Erythroblast (primary cell): ENCODE results near the gene KCNC2.
"Not testable (repeated sequence)": the region's sequence is repeated elsewhere in the genome, so short reads cannot be mapped to it uniquely, and the experiment has no call there.

Experiments
- DNase-seq, 2 experiments: peaks; one replicate each; lab custom pipeline; 2025; lab: John Stamatoyannopoulos, UW
- GATA1 ChIP-seq: IDR thresholded peaks from 2 replicates; pipeline ENCODE4 v1.6.1; 2011; ENCODE audit warnings: low read depth, mild to moderate bottlenecking, control low read depth, low read length, moderate library complexity
- POLR2A ChIP-seq: IDR thresholded peaks from 2 replicates; pipeline ENCODE4 v1.6.1; 2011; ENCODE audit warnings: mild to moderate bottlenecking, low read length

The KCNC2 gene

DNA sequence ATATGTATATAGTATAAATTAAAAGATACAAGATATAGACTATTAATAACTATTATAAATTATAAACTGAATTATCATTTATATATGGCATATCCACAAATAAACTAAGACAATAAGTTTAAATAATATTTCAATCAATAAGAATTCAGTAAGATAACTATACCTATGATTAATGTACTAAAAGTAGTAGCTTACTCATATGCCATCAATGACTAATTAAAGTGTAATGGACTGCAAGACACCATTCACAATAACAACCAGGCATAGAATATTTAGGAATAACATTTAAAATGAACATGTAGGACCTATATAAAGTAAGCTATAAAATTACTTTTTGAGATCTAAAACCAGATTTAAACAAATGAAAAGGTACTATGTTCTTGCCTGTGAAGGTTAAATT is 18.8 kb downstream of the KCNC2 start:
- TF ChIP-seq GATA1 (no peak), POLR2A (no peak)
- no peak for DNase-seq

DNA sequence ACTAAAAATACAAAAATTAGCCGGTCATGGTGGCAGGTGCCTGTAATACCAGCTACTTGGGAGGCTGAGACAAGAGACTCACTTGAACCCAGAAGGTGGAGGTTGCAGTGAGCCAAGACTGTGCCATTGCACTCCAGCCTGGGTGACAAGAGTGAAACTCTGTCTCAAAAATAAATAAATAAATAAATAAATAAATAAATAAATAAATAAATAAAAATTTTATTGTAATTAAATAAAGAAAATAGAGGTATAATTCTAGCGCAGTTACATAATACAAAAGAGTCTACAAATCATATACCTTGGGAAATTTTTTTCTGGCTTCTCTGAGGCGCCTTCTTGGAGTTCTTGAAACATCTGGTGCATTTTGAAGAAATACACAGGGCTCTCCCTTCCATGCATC is 23.8 kb downstream of the KCNC2 start:
- not testable (repeated sequence) for DNase-seq

DNA sequence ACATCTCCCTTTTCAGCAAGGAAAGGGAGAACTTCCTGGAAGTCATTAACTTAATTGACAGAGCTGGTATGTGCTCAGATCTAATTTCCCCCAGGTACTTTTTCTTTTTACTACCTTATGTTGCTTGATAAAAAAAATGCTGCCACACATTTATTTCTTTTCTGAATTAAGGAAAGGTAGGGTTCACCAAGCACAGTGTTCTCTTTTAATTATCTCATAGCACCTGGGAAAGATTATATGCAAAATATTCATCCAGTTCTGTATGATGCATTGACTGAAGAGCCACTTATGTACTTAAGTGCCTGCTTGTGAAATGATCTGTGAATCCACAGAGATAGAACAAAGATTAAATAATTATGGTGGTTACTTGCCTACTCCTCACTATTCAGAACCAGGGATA is 25.1 kb downstream of the KCNC2 start:
- no peak for TF ChIP-seq POLR2A
- DNase-seq: no peak

DNA sequence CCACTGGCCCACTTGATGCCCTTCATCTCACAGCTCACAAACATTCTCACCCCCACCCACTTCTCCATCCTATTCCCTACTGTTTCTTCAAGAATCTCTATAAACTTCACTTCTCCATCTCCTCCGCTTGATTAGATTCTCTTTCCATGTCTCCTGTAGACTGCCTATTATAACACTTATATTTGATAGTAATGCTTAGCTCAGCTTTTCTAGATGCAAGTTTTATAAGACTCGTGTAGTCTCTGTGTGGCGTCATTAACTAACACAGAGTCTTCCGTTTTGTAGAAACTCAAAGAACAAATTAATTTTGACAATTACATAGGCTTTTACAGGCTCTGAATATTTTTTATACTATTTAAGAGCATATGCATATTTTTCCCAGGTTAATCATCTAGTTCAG is 25.7 kb downstream of the KCNC2 start:
- no peak for TF ChIP-seq GATA1
- TF ChIP-seq POLR2A: no peak
- DNase-seq: no peak

DNA sequence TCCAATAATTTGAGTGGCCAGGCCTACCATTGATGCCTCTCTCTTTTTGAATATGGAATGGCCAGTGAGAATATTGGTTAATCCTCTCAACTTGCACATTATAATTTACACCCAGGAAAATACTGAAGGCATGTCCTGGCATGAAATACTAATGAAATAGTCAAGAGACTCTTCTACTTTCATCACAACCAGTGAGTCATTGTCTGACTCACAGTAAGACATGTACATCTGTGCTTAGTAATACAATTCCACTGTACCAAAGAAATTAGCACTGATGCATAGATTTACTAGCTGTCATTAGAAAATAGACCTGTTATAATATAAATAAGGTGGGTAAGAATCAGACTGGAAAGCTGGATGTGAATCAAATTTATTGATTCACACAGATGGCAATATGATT is 31.6 kb downstream of the KCNC2 start:
- DNase-seq: peak in 1 of 2 experiments; percentile 35
- TF ChIP-seq POLR2A (no peak), GATA1 (no peak)

DNA sequence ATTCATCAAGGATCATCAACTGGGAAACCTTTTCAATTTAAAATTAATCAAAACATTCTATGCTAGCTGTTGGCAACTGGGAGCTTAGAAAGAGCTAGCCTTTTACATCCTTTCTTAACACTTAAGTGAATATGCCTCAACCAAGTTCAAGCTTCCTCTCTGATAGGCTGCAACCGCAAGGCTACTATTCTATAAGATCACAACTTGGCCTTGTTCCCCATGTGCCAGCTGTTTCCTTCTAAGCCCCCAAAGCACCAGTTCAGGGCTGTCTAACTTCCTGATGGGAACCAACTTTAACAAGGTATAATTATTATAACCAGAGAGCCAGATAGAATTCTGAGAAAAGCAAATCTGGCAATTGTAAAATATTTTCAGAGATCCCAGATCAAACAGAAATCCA is 37.0 kb downstream of the KCNC2 start:
- no peak for DNase-seq
- TF ChIP-seq GATA1 (no peak), POLR2A (no peak)

DNA sequence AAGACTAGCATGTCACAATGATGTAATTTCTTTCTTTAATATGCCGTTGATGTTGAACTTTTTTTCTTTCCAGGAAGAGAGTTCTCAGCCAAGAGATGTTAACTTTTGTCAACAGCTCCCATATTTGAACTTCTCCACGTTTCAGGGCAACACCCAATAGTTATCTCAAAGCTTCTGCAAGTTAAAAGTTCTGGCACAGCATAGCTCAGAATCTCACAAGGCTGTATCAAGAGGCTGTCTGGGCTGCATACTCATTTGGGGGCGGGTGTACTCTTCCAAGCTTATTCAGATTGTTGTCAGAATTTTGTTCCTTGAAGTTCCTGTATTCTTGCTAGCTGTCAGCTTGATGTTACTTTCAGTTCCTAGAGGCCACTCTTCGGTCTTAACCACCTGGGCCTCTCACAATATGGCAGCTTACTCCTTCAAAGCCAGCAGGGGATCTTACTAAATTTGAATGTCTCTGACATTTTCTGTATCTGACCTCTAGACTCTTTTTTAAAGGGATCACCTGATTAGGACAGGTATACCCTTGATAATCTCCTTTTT is 38.9 kb downstream of the KCNC2 start:
- peak; percentile 40 to 49 for DNase-seq
- TF ChIP-seq GATA1 (no peak), POLR2A (no peak)

DNA sequence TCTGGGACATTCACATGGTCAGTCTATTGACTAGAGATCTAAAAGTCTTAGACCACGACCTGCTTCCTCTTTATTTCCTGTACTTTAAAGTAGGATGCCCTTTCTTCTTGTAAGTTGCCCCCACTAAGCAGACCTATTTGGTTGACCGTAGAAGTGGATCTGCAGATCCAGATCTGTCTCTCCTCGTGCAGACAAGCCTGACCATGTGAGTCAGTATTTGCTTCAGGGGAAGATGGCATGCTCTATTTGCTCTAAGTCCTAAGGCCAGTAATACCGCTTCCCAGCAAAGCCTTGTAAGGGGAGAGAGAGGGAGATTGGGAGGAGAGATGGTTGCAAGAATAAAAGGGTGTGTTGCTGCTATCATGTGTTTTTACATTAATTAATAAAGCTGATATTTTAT is 46.8 kb downstream of the KCNC2 start:
- DNase-seq: no peak
- TF ChIP-seq GATA1: no peak
- TF ChIP-seq POLR2A: no peak

DNA sequence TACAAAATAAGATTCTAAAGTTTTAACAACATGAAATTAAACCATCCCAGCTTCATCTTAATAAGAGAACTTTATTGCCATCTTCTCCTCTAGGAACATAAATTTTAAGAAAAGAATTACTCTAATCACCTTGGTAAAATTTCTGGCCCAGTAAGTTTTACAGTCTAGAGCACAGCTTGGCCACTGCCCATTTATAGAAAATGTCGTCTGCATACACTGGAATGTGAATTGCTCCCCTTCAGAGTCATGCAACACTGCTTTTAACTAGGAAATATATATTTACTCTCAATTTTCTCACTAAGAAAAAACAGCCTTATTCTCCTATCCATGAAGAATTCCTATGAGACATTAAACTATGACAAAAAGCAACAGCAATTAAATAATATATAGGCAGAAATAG is 48.2 kb downstream of the KCNC2 start:
- no peak for DNase-seq
- no peak for TF ChIP-seq GATA1
- no peak for TF ChIP-seq POLR2A

DNA sequence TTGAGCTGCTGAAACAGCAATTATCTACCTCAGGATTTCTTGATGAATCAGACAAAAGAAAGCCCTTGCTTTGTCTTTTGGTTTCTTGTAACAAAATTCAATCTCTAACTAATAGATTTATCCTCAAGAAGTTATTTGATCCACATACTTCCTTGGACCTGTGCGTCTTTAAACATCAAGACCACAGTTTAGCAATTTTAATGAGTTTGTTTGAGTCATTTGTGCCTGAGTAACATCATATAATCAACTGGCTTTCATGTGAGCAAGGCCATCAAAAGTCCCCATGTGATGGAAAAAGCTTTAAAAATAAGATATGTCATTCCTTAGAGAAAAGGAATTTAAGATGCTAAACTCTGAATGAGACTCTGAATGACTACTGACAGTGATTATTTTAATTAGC is 52.3 kb downstream of the KCNC2 start:
- no peak for DNase-seq
- TF ChIP-seq POLR2A: no peak
- TF ChIP-seq GATA1: no peak

DNA sequence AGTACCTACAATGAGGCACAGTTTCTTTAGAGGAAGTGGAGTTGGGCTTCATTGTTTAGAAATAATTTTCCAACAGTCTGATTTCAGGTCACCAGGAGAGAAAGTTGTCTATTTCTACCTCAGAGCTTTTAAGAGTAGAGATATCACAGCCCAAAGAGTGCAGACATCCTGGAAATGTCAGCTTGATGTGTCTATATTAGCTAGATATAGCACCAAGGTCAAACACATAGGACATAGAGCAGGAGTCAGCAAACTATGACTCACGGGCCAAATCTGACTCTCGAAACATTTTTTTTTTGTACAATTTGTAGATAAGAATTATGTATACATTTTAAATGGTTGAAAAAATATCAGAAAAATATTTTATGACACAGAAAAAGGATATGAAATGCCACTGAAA is 53.7 kb downstream of the KCNC2 start:
- DNase-seq: no peak
- TF ChIP-seq GATA1: no peak
- no peak for TF ChIP-seq POLR2A

DNA sequence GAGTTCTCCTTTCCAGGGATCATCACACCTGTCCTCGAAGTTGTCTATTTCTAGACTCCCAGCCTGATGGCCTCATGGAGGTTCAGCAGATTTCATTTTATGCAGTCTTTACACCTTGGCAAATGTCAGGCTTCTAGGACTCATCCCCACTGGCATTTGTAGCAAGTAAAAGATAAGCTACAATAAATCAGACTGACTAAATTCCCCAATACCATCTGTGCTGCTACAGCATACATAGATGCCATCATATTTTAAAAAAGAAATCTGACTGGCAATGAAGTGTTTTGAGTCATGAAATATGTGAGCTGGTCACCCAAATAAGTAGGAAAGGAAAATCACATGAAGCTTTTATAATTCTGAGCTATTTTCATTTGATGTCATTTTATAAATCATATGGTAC is 55.3 kb downstream of the KCNC2 start:
- no peak for DNase-seq
- TF ChIP-seq POLR2A: no peak
- no peak for TF ChIP-seq GATA1

DNA sequence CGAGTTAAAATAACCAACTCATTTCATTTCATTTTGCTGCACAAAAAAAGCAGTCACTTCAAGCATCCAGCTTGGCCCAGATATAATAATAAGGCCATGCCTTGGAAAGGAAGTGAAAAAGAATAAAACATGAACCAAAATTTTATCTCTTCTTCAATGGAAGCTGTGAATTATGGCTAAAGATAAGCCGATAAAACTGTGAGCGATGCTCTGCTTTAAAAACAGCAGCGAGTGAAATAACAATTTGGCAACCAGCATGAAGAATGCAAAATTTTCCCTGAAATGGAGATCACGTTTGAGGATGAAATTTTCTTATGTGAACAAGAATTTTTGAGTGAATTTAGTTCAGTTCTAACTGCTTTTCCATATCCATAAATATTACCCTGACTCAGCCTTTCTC is 70.4 kb downstream of the KCNC2 start:
- no peak for DNase-seq
- TF ChIP-seq GATA1: no peak
- no peak for TF ChIP-seq POLR2A

DNA sequence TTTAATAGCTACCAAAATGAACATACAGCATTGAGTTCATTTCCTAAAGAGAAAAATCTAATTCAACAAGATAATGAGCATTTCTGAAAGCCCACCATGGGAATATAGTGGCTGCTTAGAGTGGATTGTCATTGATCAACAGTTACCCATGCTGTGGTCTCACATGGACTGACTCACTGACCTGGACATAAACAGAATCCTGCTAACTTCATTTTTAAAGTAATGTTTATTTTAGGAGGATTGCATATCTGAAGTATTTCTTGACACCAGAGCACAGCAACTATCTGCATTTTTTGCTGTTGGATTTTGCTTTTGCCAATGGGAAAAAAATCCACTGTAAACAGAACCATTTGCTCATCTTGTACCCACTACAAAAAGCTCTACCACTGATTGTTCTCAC is 71.7 kb downstream of the KCNC2 start:
- TF ChIP-seq GATA1 (no peak), POLR2A (no peak)
- no peak for DNase-seq

DNA sequence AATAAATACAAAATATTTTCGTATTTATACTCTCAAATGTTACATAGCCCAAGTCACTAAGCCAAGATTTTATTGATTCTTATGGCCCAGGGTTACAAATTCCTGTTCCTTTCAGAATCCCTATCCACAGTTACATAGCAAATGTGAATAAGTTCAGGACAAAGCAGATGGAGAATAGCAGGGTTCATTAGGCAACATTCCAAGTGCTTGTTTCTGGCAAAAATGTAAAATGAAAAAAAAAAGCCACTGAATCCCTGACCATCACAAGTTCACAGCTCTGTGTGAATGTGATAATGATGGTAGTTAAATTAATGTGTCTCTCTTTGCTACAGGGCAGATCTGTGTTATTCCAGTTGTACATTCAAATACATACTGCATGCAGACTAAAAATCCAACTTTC is 74.6 kb downstream of the KCNC2 start:
- no peak for DNase-seq
- TF ChIP-seq GATA1 (no peak), POLR2A (no peak)

DNA sequence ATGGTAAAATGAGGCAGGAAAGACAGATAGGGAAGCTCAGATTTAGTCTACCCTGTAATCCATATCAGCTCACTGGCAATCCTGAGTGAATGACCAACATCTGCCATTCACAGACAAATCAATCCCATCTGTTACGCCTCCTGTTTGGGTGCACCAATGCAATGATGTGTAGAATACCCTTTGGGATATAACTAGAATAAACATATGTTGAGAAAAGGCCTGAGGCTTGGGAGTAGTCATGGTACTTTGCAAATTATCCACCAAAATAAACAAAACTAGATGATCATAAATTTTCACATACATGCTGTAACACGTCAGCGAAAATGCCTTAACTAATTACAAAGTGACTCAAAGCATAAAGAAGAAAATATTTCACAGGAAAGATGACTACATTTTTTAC is 78.8 kb downstream of the KCNC2 start:
- TF ChIP-seq GATA1 (no peak), POLR2A (no peak)
- no peak for DNase-seq
